K562 treated with DMSO at 1 percent for 12 hours (cell line): ENCODE data around the gene TRIM32. TPM values are rescaled to one million over a fixed set of nuclear protein-coding genes. Genes with fewer than 3 reads are reported as not detected.

Experiments used
- total RNA-seq: library from RNA; unstranded; fragments of 300-600 nt; gene quantifications from 2 replicates; pipeline ENCODE4 v1.2.3, GENCODE V29; 2022; ENCODE audit not compliant: insufficient read depth

The TRIM32 gene, protein sequence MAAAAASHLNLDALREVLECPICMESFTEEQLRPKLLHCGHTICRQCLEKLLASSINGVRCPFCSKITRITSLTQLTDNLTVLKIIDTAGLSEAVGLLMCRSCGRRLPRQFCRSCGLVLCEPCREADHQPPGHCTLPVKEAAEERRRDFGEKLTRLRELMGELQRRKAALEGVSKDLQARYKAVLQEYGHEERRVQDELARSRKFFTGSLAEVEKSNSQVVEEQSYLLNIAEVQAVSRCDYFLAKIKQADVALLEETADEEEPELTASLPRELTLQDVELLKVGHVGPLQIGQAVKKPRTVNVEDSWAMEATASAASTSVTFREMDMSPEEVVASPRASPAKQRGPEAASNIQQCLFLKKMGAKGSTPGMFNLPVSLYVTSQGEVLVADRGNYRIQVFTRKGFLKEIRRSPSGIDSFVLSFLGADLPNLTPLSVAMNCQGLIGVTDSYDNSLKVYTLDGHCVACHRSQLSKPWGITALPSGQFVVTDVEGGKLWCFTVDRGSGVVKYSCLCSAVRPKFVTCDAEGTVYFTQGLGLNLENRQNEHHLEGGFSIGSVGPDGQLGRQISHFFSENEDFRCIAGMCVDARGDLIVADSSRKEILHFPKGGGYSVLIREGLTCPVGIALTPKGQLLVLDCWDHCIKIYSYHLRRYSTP
- total RNA-seq = 6.4 and 9.6 TPM in 2 replicates

GRCh38 chr9:116687074-116687753 is at the start of gene TRIM32:
Gene TRIM32 (plus strand): TSS chr9:116687305. CDS start chr9:116697743, 10,438 bp downstream.

